Stimulated activated CD8-positive, alpha-beta memory T cell treated with anti-CD3 and anti-CD28 coated beads, Interleukin-7, amount 100 ng/mL, for 4 hours (primary cell): ENCODE measurements around the gene RAB19.
"Not testable (repeated sequence)": the region's sequence is repeated elsewhere in the genome, so short reads cannot be mapped to it uniquely, and the experiment has no call there.

Source experiments
- DNase-seq, 2 donors: peaks; one replicate each; pipeline ENCODE4 v3.0.0-alpha.2; 2020; ENCODE audit warnings: low read depth in 2 of 2

The RAB19 gene

GRCh38 chr7:140453785-140454656 is 50.2 kb downstream of the RAB19 start:
- not testable (repeated sequence) for DNase-seq

GRCh38 chr7:140454657-140455015 is 50.8 kb downstream of the RAB19 start:
- DNase-seq, result no peak

GRCh38 chr7:140455743-140456142 is 51.9 kb downstream of the RAB19 start:
- DNase-seq, result no peak

- DNase-seq, result no peak
These were observed 52.7 kb downstream of the RAB19 start for GRCh38 chr7:140456551-140457051.

GRCh38 chr7:140458201-140458600 is 54.3 kb downstream of the RAB19 start:
- no peak for DNase-seq

GRCh38 chr7:140458916-140459315 is 55.1 kb downstream of the RAB19 start:
- DNase-seq, result no peak

GRCh38 chr7:140463111-140463510 is 59.3 kb downstream of the RAB19 start:
- no peak for DNase-seq

- no peak for DNase-seq
These were observed 72.0 kb downstream of the RAB19 start for GRCh38 chr7:140475747-140476333.

GRCh38 chr7:140476698-140477261 is 72.9 kb downstream of the RAB19 start:
- no peak for DNase-seq
